H1 (cell line): Measurements from ENCODE around the gene NUAK1. TPM values are rescaled to one million over a fixed set of nuclear protein-coding genes. Genes with fewer than 3 reads are reported as not detected.

Experiments used
- CTCF ChIA-PET: fragments of 300-600 bp; sonication (Branson Sonifier 250); formaldehyde crosslinking; loops from one replicate; lab custom pipeline; 2021; ENCODE audit not compliant: partially characterized antibody; lab: Charles Lee
- POLR2A ChIA-PET: fragments of 300-600 bp; sonication (Branson Sonifier 250); formaldehyde crosslinking; loops from one replicate; lab custom pipeline; 2021; ENCODE audit warnings: inconsistent platforms; ENCODE audit not compliant: partially characterized antibody; lab: Charles Lee
- DNase-seq, 2 experiments: peaks; one replicate each; pipeline versions ENCODE4 v3.0.0 to v3.0.0-alpha.2; 2010 to 2022; ENCODE audit warnings: low spot score in 2 of 2, low read depth in 1 of 2, mixed read lengths in 1 of 2
- FAIRE-seq: peaks from 2 replicates; lab custom pipeline; 2011; peaks lifted over from hg19 to GRCh38; lab: Jason Lieb, UNC
- H2AFZ ChIP-seq: 2 replicates; pipeline ENCODE4 v1.8.1; 2012; ENCODE audit warnings: low read length, inconsistent platforms
- H2AK5ac ChIP-seq: 2 replicates; pipeline ENCODE4 v1.6.1; 2013; ENCODE audit warnings: low read depth, low read length
- H2BK120ac ChIP-seq: replicated peaks from 2 replicates; pipeline ENCODE3; 2013; ENCODE audit warnings: low read depth, low read length, inconsistent platforms
- H2BK12ac ChIP-seq: 2 replicates; pipeline ENCODE4 v1.6.1; 2013; ENCODE audit warnings: low read depth, low read length
- H2BK15ac ChIP-seq: 2 replicates; pipeline ENCODE4 v1.6.1; 2013; ENCODE audit warnings: low read length
- H2BK20ac ChIP-seq: 2 replicates; pipeline ENCODE4 v1.6.1; 2013; ENCODE audit warnings: low read length
- H2BK5ac ChIP-seq: 2 replicates; pipeline ENCODE4 v1.6.1; 2013; ENCODE audit warnings: low read depth, low read length
- H3K14ac ChIP-seq: 2 replicates; pipeline ENCODE4 v1.6.1; 2013; ENCODE audit warnings: inconsistent platforms; ENCODE audit not compliant: insufficient read length
- H3K18ac ChIP-seq: 2 replicates; pipeline ENCODE4 v1.6.1; 2013; ENCODE audit warnings: low read length; ENCODE audit errors: extremely low read depth
- H3K23ac ChIP-seq: 2 replicates; pipeline ENCODE4 v1.6.1; 2013; ENCODE audit warnings: inconsistent platforms; ENCODE audit not compliant: insufficient read length
- H3K23me2 ChIP-seq: 2 replicates; pipeline ENCODE4 v1.6.1; 2013; ENCODE audit warnings: low read depth, low read length
- H3K27ac ChIP-seq: 2 replicates; pipeline ENCODE4 v1.6.1; 2011; ENCODE audit warnings: low read depth, low read length, inconsistent platforms
- H3K27me3 ChIP-seq, 4 experiments: replicated peaks in 1 of 4; 1 replicate in 1 of 4; 2 replicates in 3 of 4; pipeline versions ENCODE4 v1.6.1 to v1.8.1; 2011 to 2013; ENCODE audit warnings: low read length in 3 of 4, mild to moderate bottlenecking in 3 of 4, inconsistent platforms in 2 of 4, mixed read lengths in 2 of 4, moderate library complexity in 1 of 4; ENCODE audit not compliant: control insufficient read depth in 3 of 4, insufficient read depth in 3 of 4; ENCODE audit errors: extremely low read depth in 1 of 4
- H3K36me3 ChIP-seq, 4 experiments: 2 replicates each; pipeline versions ENCODE4 v1.6.1 to v1.8.1; 2011 to 2013; ENCODE audit warnings: mild to moderate bottlenecking in 4 of 4, low read length in 3 of 4, moderate library complexity in 2 of 4, control low read depth in 1 of 4, inconsistent platforms in 1 of 4; ENCODE audit not compliant: insufficient read depth in 4 of 4, control insufficient read depth in 2 of 4
- H3K4ac ChIP-seq: replicated peaks from 2 replicates; pipeline ENCODE3; 2013; ENCODE audit warnings: low read length, low read depth, mixed read lengths, inconsistent platforms; ENCODE audit not compliant: insufficient read length
- H3K4me1 ChIP-seq, 4 experiments: replicated peaks in 1 of 4; 1 replicate in 1 of 4; 2 replicates in 3 of 4; pipeline versions ENCODE4 v1.6.1 to v1.8.1; 2011 to 2013; ENCODE audit warnings: low read length in 3 of 4, inconsistent platforms in 2 of 4, mixed read lengths in 1 of 4; ENCODE audit not compliant: insufficient read depth in 4 of 4, control insufficient read depth in 3 of 4
- H3K4me2 ChIP-seq, 2 experiments: 2 replicates each; pipeline versions ENCODE4 v1.6.1 to v1.8.1; 2011 to 2013; ENCODE audit warnings: low read depth in 2 of 2, low read length in 2 of 2, control low read depth in 1 of 2, inconsistent platforms in 1 of 2, mild to moderate bottlenecking in 1 of 2; ENCODE audit not compliant: insufficient read depth in 1 of 2
- H3K4me3 ChIP-seq, 4 experiments: fragments of 200-600, 300-600 bp in 1 of 4; sonication (generic), shearing (Covaris generic), sonication (Bioruptor Twin) in 1 of 4; 2 replicates each; pipeline versions ENCODE4 v1.5.1 to v1.8.1; 2011 to 2016; ENCODE audit warnings: low read length in 4 of 4, low read depth in 3 of 4, control low read depth in 2 of 4, inconsistent platforms in 2 of 4, mild to moderate bottlenecking in 2 of 4, mixed read lengths in 1 of 4, moderate library complexity in 1 of 4; ENCODE audit not compliant: insufficient read depth in 2 of 4; ENCODE audit errors: extremely low read depth in 1 of 4
- H3K56ac ChIP-seq: replicated peaks from 2 replicates; pipeline ENCODE3; 2013; ENCODE audit warnings: low read depth, mild to moderate bottlenecking, mixed read lengths, low read length, inconsistent platforms; ENCODE audit not compliant: insufficient read length
- H3K79me1 ChIP-seq: 2 replicates; pipeline ENCODE4 v1.6.1; 2013; ENCODE audit warnings: low read depth, low read length, control low read depth
- H3K79me2 ChIP-seq, 2 experiments: 2 replicates each; pipeline versions ENCODE4 v1.6.1 to v1.8.1; 2012 to 2013; ENCODE audit warnings: low read length in 2 of 2, mild to moderate bottlenecking in 2 of 2, inconsistent platforms in 1 of 2; ENCODE audit not compliant: insufficient read depth in 2 of 2, control insufficient read depth in 1 of 2
- H3K9ac ChIP-seq, 4 experiments: replicated peaks in 1 of 4; 1 replicate in 1 of 4; 2 replicates in 3 of 4; pipeline versions ENCODE4 v1.6.1 to v1.8.1; 2011 to 2013; ENCODE audit warnings: low read depth in 3 of 4, low read length in 3 of 4, control low read depth in 2 of 4, mild to moderate bottlenecking in 2 of 4, moderate library complexity in 2 of 4, inconsistent platforms in 1 of 4; ENCODE audit errors: extremely low read depth in 1 of 4
- H3K9me3 ChIP-seq, 2 experiments: 2 replicates each; pipeline versions ENCODE4 v1.6.1 to v1.8.1; 2012 to 2013; ENCODE audit warnings: mild to moderate bottlenecking in 2 of 2, moderate library complexity in 2 of 2, control low read depth in 1 of 2, inconsistent platforms in 1 of 2, low read depth in 1 of 2, low read length in 1 of 2, mixed read lengths in 1 of 2; ENCODE audit not compliant: insufficient read depth in 2 of 2
- H4K20me1 ChIP-seq, 2 experiments: replicated peaks in 1 of 2; 2 replicates each; pipeline versions ENCODE3 to v1.8.1; 2011 to 2013; ENCODE audit warnings: inconsistent platforms in 2 of 2, low read length in 2 of 2, mild to moderate bottlenecking in 1 of 2; ENCODE audit not compliant: insufficient read depth in 2 of 2, control insufficient read depth in 1 of 2
- H4K5ac ChIP-seq: 2 replicates; pipeline ENCODE4 v1.6.1; 2013; ENCODE audit warnings: low read length, low read depth, mixed read lengths, inconsistent platforms; ENCODE audit not compliant: insufficient read length
- H4K8ac ChIP-seq: 2 replicates; pipeline ENCODE4 v1.8.0; 2013; ENCODE audit warnings: mild to moderate bottlenecking, moderate library complexity, low read length, inconsistent platforms; ENCODE audit not compliant: insufficient read depth; ENCODE audit errors: extremely low read depth
- H4K91ac ChIP-seq: replicated peaks from 2 replicates; pipeline ENCODE3; 2013; ENCODE audit warnings: low read length, mixed read lengths, inconsistent platforms; ENCODE audit not compliant: insufficient read length
- BRCA1 ChIP-seq: IDR thresholded peaks from 2 replicates; pipeline ENCODE4 v1.6.1; 2012; ENCODE audit warnings: low read depth, low read length, improper control_type of control experiment
- CEBPB ChIP-seq: IDR thresholded peaks from 2 replicates; pipeline ENCODE4 v1.6.1; 2012; ENCODE audit warnings: low read depth, low read length
- MAX ChIP-seq: IDR thresholded peaks from 2 replicates; pipeline ENCODE4 v1.6.1; 2012; ENCODE audit warnings: inconsistent platforms
- RXRA ChIP-seq: IDR thresholded peaks from 2 replicates; pipeline ENCODE4 v1.6.1; 2011; ENCODE audit warnings: low read depth, mild to moderate bottlenecking, low read length, moderate library complexity; ENCODE audit not compliant: insufficient read depth
- WGBS, 2 experiments: shearing (Covaris generic) in 1 of 2; methylation state at CpG; one replicate each; pipeline versions ENCODE4 v1.1.6 to v1.1.7; 2013 to 2015; ENCODE audit warnings: low lambda C conversion rate in 2 of 2, mixed read lengths in 2 of 2, inconsistent platforms in 1 of 2, low coverage in 1 of 2, missing lambda C conversion rate in 1 of 2; ENCODE audit not compliant: insufficient replicate concordance in 2 of 2, insufficient coverage in 1 of 2, insufficient read length in 1 of 2; ENCODE audit errors: extremely low coverage in 1 of 2, missing lambda C conversion rate in 1 of 2; 5-methylcytosine and 5-hydroxymethylcytosine counted together
- polyA plus RNA-seq, 7 experiments: library from polyadenylated mRNA; depleted of rRNA in 3 of 7; stranded (reverse) in 5 of 7; unstranded in 2 of 7; fragments of >200 nt in 5 of 7; fragments of 200-250 nt in 2 of 7; gene quantifications; 1 replicate in 5 of 7; 2 replicates in 1 of 7; 4 replicates in 1 of 7; pipeline versions ENCODE4 v1.2.1 to v1.2.3, GENCODE V29; 2011 to 2013; ENCODE audit warnings: missing spikeins in 2 of 7, mixed read lengths in 2 of 7
- total RNA-seq: library from RNA; stranded (reverse); fragmentation: NEBNext Ultra II Directional; extraction: Animal tissue kit (Norgen Biotek cat#: 25700); gene quantifications from 2 replicates; pipeline ENCODE4 v1.2.1, GENCODE V29; 2021

The NUAK1 gene
- total and polyA plus RNA-seq, 2 of the 8 experiments (the other 6 are each of a cell fraction or from before 2014, with no cell fraction given), result 6.7 to 18.2 TPM

GRCh38 chr12:106080791-106081170, 58.0 kb downstream of the NUAK1 start:
- H4K5ac ChIP-seq, result no peak overlapping the region
- H3K9ac ChIP-seq, result no peak overlapping the region
- H2BK5ac ChIP-seq, result no peak overlapping the region; the same call in 1 of the 2 replicates
- H2AFZ ChIP-seq, result no peak overlapping the region
- no peak for TF ChIP-seq BRCA1
- no peak for TF ChIP-seq MAX
- no peak for TF ChIP-seq RXRA
- TF ChIP-seq CEBPB, result no peak
- no peaks in the 10 kb centered on the region for H3K9me3 ChIP-seq
- H2BK15ac ChIP-seq, result no peak overlapping the region
- H2AK5ac ChIP-seq, result no peak overlapping the region
- no peak overlapping the region for H4K8ac ChIP-seq
- H3K36me3 ChIP-seq, result peaks cover 5 to 12% (median 8%) of the 10 kb centered on the region in 4 experiments; a peak in 6 of 8 replicates
- H3K4me3 ChIP-seq, result no peak overlapping the region
- no peaks in the 10 kb centered on the region for H3K27me3 ChIP-seq
- H2BK20ac ChIP-seq, result no peak overlapping the region
- H3K27ac ChIP-seq, result no peak overlapping the region
- H4K91ac ChIP-seq, result no peak overlapping the region
- FAIRE-seq (no peak), DNase-seq (no peak)
- H3K4ac ChIP-seq, result no peak overlapping the region
- no peak overlapping the region for H2BK120ac ChIP-seq
- no peak overlapping the region for H3K14ac ChIP-seq
- POLR2A ChIA-PET, result no interaction called here
- no peak overlapping the region for H3K18ac ChIP-seq
- WGBS, 2 experiments, result 95% methylated on average over 5 of the region's 5 CpGs; no CpG with 5 or more reads in 1 of the 2 experiments
- CTCF ChIA-PET, result interaction anchor here (4.0 kb wide), 1 partner anchor 55 kb away, joined by 11 read pairs; no protein-coding TSS in a partner anchor
- H4K20me1 ChIP-seq, result no peaks in the 10 kb centered on the region
- no peak overlapping the region; the same call in 1 of the 2 replicates for H2BK12ac ChIP-seq
- no peak overlapping the region for H3K4me2 ChIP-seq
- peaks cover 5 to 13% (median 8%) of the 10 kb centered on the region in 4 experiments for H3K4me1 ChIP-seq
- no peaks in the 10 kb centered on the region for H3K79me2 ChIP-seq
- H3K23ac ChIP-seq, result no peak overlapping the region
- no peak overlapping the region for H3K56ac ChIP-seq
- no peaks in the 10 kb centered on the region for H3K79me1 ChIP-seq
- H3K23me2 ChIP-seq, result no peaks in the 10 kb centered on the region
